ENCODE measurements around the gene RALGAPA1. TPM values are rescaled to one million over a fixed set of nuclear protein-coding genes. Genes with fewer than 3 reads are reported as not detected.
"Not testable (repeated sequence)": the region's sequence is repeated elsewhere in the genome, so short reads cannot be mapped to it uniquely, and the experiment has no call there.

Gene RALGAPA1
- total and polyA plus RNA-seq, 2 experiments from 2014 or later = 21.9 to 27.3 TPM

- Histone ChIP-seq H2AFZ (no peak overlapping the region), H4K20me1 (replicated peaks; ENCODE audit: insufficient read depth) (no peaks in the 10 kb centered on the region; the same call in 1 of the 2 replicates), H3K27me3 (ENCODE audit: insufficient read depth) (no peaks in the 10 kb centered on the region), H3K36me3 (ENCODE audit: insufficient read depth) (no peaks in the 10 kb centered on the region), H3K27ac (ENCODE audit: low read depth) (no peak overlapping the region), H3K4me2 (no peak overlapping the region), H3K4me3 (no peak overlapping the region), H3F3A (replicated peaks; ENCODE audit: low read depth) (no peaks in the 10 kb centered on the region), H3K79me2 (replicated peaks; ENCODE audit: insufficient read depth) (peaks cover 49% of the 10 kb centered on the region), H3K4me1 (ENCODE audit: insufficient read depth) (no peaks in the 10 kb centered on the region), H3K9me2 (ENCODE audit: insufficient read depth) (no peaks in the 10 kb centered on the region)
- H3K4me3 Mint-ChIP-seq = no peak overlapping the region
- TF ChIP-seq EZH2 (IDR thresholded peaks at IDR 0.05; ENCODE audit: low read depth, unreplicated experiment) = no peak
- no peak for TF ChIP-seq CTCF (conservative IDR thresholded peaks at IDR 0.05; ENCODE audit: low read depth in 2 of 2)
- TF ChIP-seq STAT1 (IDR thresholded peaks at IDR 0.05; ENCODE audit: unreplicated experiment) = no peak
- TF ChIP-seq ZNF331 (CRISPR knock-in tag; IDR thresholded peaks at IDR 0.05; ENCODE audit: low read depth) = no peak
- TF ChIP-seq, protein P1, sequence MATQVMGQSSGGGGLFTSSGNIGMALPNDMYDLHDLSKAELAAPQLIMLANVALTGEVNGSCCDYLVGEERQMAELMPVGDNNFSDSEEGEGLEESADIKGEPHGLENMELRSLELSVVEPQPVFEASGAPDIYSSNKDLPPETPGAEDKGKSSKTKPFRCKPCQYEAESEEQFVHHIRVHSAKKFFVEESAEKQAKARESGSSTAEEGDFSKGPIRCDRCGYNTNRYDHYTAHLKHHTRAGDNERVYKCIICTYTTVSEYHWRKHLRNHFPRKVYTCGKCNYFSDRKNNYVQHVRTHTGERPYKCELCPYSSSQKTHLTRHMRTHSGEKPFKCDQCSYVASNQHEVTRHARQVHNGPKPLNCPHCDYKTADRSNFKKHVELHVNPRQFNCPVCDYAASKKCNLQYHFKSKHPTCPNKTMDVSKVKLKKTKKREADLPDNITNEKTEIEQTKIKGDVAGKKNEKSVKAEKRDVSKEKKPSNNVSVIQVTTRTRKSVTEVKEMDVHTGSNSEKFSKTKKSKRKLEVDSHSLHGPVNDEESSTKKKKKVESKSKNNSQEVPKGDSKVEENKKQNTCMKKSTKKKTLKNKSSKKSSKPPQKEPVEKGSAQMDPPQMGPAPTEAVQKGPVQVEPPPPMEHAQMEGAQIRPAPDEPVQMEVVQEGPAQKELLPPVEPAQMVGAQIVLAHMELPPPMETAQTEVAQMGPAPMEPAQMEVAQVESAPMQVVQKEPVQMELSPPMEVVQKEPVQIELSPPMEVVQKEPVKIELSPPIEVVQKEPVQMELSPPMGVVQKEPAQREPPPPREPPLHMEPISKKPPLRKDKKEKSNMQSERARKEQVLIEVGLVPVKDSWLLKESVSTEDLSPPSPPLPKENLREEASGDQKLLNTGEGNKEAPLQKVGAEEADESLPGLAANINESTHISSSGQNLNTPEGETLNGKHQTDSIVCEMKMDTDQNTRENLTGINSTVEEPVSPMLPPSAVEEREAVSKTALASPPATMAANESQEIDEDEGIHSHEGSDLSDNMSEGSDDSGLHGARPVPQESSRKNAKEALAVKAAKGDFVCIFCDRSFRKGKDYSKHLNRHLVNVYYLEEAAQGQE (IDR thresholded peaks at IDR 0.05; ENCODE audit: unreplicated experiment) = no peak
- TF ChIP-seq NANOG (IDR thresholded peaks at IDR 0.05; ENCODE audit: borderline replicate concordance) = no peak
- TF ChIP-seq EZH2phosphoT487 (IDR thresholded peaks at IDR 0.05; ENCODE audit: unreplicated experiment) = no peak
- TF ChIP-seq JUNB (IDR thresholded peaks at IDR 0.05; ENCODE audit: unreplicated experiment) = no peak
- no peak for TF ChIP-seq ZNF114 (CRISPR knock-in tag; IDR thresholded peaks at IDR 0.05)
- no peak for TF ChIP-seq CREB1 (CRISPR knock-in tag; IDR thresholded peaks at IDR 0.05; ENCODE audit: low read depth)
- TF ChIP-seq POLR2AphosphoS5 (IDR thresholded peaks at IDR 0.05; ENCODE audit: low read depth) = no peak
- TF ChIP-seq ZNF462 (CRISPR knock-in tag; IDR thresholded peaks at IDR 0.05) = no peak
- no peak for ATAC-seq
- no peaks in the 10 kb centered on the region for H3K27me3 Mint-ChIP-seq (ENCODE audit: insufficient read depth, low read depth, poor library complexity)
- 0 out of 3 replicates have a peak, but pooled peaks cover 2% of the 10 kb centered on the region for H3K9me3 Mint-ChIP-seq
- DNase-seq (ENCODE audit: low spot score) = no peak
- H3K27ac Mint-ChIP-seq = no peak overlapping the region
- H3K4me1 Mint-ChIP-seq = no peaks in the 10 kb centered on the region
- no peaks in the 10 kb centered on the region for H3K36me3 Mint-ChIP-seq (ENCODE audit: low read depth)
Measured at GRCh38 chr14:35779368-35779767, 29.7 kb downstream of the RALGAPA1 start.

DNA sequence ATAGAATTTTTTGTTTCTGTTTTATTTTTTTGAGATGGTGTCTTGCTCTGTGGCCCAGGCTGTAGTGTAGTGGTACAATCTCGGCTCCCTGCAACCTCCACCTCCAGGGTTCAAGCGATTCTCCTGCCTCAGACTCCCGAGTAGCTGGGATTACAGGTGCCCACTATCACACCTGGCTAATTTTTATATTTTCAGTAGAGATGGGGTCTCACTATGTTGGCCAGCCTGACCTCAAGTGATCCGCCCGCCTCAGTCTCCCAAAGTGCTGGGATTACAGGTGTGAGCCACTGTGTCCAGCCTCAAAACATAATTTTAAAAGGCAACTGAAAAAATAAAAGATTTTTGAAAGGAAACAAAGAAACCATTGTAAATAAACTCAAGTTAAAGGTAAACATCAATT lies 31.5 kb downstream of the RALGAPA1 start:
- not testable (repeated sequence) for H3K4me3 Mint-ChIP-seq; H3K27ac ChIP-seq (ENCODE audit: low read depth); H3K36me3 ChIP-seq (ENCODE audit: insufficient read depth); H3K27me3 ChIP-seq (ENCODE audit: insufficient read depth); H3K9me3 Mint-ChIP-seq; H3K4me1 Mint-ChIP-seq; ATAC-seq; H3K9me2 ChIP-seq (ENCODE audit: insufficient read depth); H3K4me3 ChIP-seq; H2AFZ ChIP-seq; H4K20me1 ChIP-seq (replicated peaks; ENCODE audit: insufficient read depth); H3K27ac Mint-ChIP-seq; H3K27me3 Mint-ChIP-seq (ENCODE audit: insufficient read depth, low read depth, poor library complexity); H3K4me2 ChIP-seq; H3K36me3 Mint-ChIP-seq (ENCODE audit: low read depth); H3K4me1 ChIP-seq (ENCODE audit: insufficient read depth); H3F3A ChIP-seq (replicated peaks; ENCODE audit: low read depth); DNase-seq (ENCODE audit: low spot score)
- H3K79me2 ChIP-seq (replicated peaks; ENCODE audit: insufficient read depth) = peaks cover 43% of the 10 kb centered on the region

Data from GM23338 (cell line).